Liver (tissue), 9 donors: Measurements from ENCODE around the gene APOA1. TPM values are rescaled to one million over a fixed set of nuclear protein-coding genes. Genes with fewer than 3 reads are reported as not detected.

ENCODE experiments used
- DNase-seq: peaks from one replicate; pipeline ENCODE4 v3.0.0-alpha.2; 2017; ENCODE audit warnings: low spot score
- H3K27ac ChIP-seq, 2 donors: one replicate each; pipeline ENCODE4 v1.7.0; 2013; ENCODE audit warnings: inconsistent platforms in 2 of 2, low read length in 2 of 2, control low read depth in 1 of 2, low read depth in 1 of 2, mild to moderate bottlenecking in 1 of 2
- H3K27me3 ChIP-seq, 4 donors: one replicate each; pipeline versions ENCODE4 v1.6.1 to v1.7.0; 2013; ENCODE audit warnings: low read length in 3 of 4, inconsistent platforms in 1 of 4, mild to moderate bottlenecking in 1 of 4, moderate library complexity in 1 of 4; ENCODE audit not compliant: control insufficient read depth in 4 of 4, insufficient read depth in 4 of 4
- H3K36me3 ChIP-seq, 4 donors: one replicate each; pipeline versions ENCODE4 v1.6.1 to v1.7.0; 2013; ENCODE audit warnings: low read length in 3 of 4, mild to moderate bottlenecking in 3 of 4, low read depth in 1 of 4, moderate library complexity in 1 of 4; ENCODE audit not compliant: control insufficient read depth in 4 of 4, insufficient read depth in 3 of 4
- H3K4me1 ChIP-seq, 4 donors: one replicate each; pipeline versions ENCODE4 v1.6.1 to v1.7.0; 2013; ENCODE audit warnings: low read length in 3 of 4, mild to moderate bottlenecking in 3 of 4, moderate library complexity in 1 of 4; ENCODE audit not compliant: control insufficient read depth in 4 of 4, insufficient read depth in 4 of 4
- H3K4me3 ChIP-seq, 3 donors: one replicate each; pipeline versions ENCODE4 v1.6.1 to v1.7.0; 2013; ENCODE audit warnings: low read length in 3 of 3, control low read depth in 1 of 3, low read depth in 1 of 3, mild to moderate bottlenecking in 1 of 3
- H3K9ac ChIP-seq, 2 donors: one replicate each; pipeline ENCODE4 v1.7.0; 2013; ENCODE audit warnings: low read length in 2 of 2, mild to moderate bottlenecking in 2 of 2, moderate library complexity in 2 of 2, control low read depth in 1 of 2, low read depth in 1 of 2
- H3K9me3 ChIP-seq, 4 donors: one replicate each; pipeline versions ENCODE4 v1.6.1 to v1.7.0; 2013; ENCODE audit warnings: low read length in 3 of 4; ENCODE audit not compliant: control insufficient read depth in 4 of 4
- ATF3 ChIP-seq: IDR thresholded peaks from 2 replicates; pipeline ENCODE4 v1.6.1; 2016; ENCODE audit warnings: antibody characterized with exemption
- CTCF ChIP-seq: fragments of 150-350 bp; IDR thresholded peaks from 2 replicates; pipeline ENCODE4 v1.5.1; 2017; ENCODE audit warnings: improper control_type of control experiment, low read depth, low read length; ENCODE audit not compliant: missing input control
- EGR1 ChIP-seq, 2 donors: IDR thresholded peaks; 2 replicates each; pipeline ENCODE4 v1.6.1; 2016 to 2018; ENCODE audit warnings: antibody characterized with exemption in 2 of 2, low read depth in 2 of 2
- FOXA1 ChIP-seq: IDR thresholded peaks from 2 replicates; pipeline ENCODE4 v1.6.1; 2016; ENCODE audit warnings: antibody characterized with exemption
- GABPA ChIP-seq, 2 donors: IDR thresholded peaks in 1 of 2; conservative IDR thresholded peaks in 1 of 2; 2 replicates each; pipeline ENCODE4 v1.6.1; 2016; ENCODE audit warnings: antibody characterized with exemption in 2 of 2, mild to moderate bottlenecking in 1 of 2, moderate library complexity in 1 of 2
- HNF4A ChIP-seq, 2 donors: conservative IDR thresholded peaks; 2 replicates each; pipeline ENCODE4 v1.6.1; 2016; ENCODE audit warnings: antibody characterized with exemption in 2 of 2, mild to moderate bottlenecking in 2 of 2
- HNF4G ChIP-seq: IDR thresholded peaks from 2 replicates; pipeline ENCODE4 v1.6.1; 2016; ENCODE audit warnings: antibody characterized with exemption
- JUND ChIP-seq, 2 donors: IDR thresholded peaks; 2 replicates each; pipeline ENCODE4 v1.6.1; 2016; ENCODE audit warnings: antibody characterized with exemption in 2 of 2
- NR2F2 ChIP-seq: IDR thresholded peaks from 2 replicates; pipeline ENCODE4 v1.6.1; 2016; ENCODE audit warnings: antibody characterized with exemption
- RAD21 ChIP-seq, 2 donors: IDR thresholded peaks; 2 replicates each; pipeline ENCODE4 v1.6.1; 2016; ENCODE audit warnings: antibody characterized with exemption in 2 of 2, mild to moderate bottlenecking in 2 of 2
- REST ChIP-seq: IDR thresholded peaks from 2 replicates; pipeline ENCODE4 v1.6.1; 2016; ENCODE audit warnings: antibody characterized with exemption, mild to moderate bottlenecking
- RXRA ChIP-seq, 2 donors: IDR thresholded peaks; 2 replicates each; pipeline ENCODE4 v1.6.1; 2017 to 2018; ENCODE audit warnings: antibody characterized with exemption in 2 of 2, mild to moderate bottlenecking in 1 of 2
- YY1 ChIP-seq: IDR thresholded peaks from 2 replicates; pipeline ENCODE4 v1.6.1; 2016; ENCODE audit warnings: antibody characterized with exemption, mild to moderate bottlenecking
- ZBTB33 ChIP-seq: IDR thresholded peaks from 2 replicates; pipeline ENCODE4 v1.6.1; 2016; ENCODE audit warnings: antibody characterized with exemption
- WGBS: extraction: QIAGEN DNeasy Blood & Tissue Kit; methylation state at CpG from one replicate; pipeline ENCODE4 v1.1.7; 2013; 5-methylcytosine and 5-hydroxymethylcytosine counted together
- polyA plus RNA-seq, 2 donors: library from polyadenylated mRNA; stranded (reverse) in 1 of 2; unstranded in 1 of 2; fragments of 200-250 nt in 1 of 2; fragments of >200 nt in 1 of 2; fragmentation: Nextera tagmentation in 1 of 2; extraction: Ambion mirVana in 1 of 2; gene quantifications; one replicate each; pipeline versions ENCODE4 v1.2.1 to v1.2.3, GENCODE V29; 2013 to 2015
- total RNA-seq, 2 donors: library from RNA; depleted of rRNA; stranded (reverse); fragments of >200 nt; gene quantifications; one replicate each; pipeline ENCODE4 v1.2.3, GENCODE V29; 2014
- donor health status: healthy.
- donor health status: healthy.
- donor health status: healthy.
- donor health status: healthy.
- donor health status: healthy.

APOA1 gene
- total and polyA plus RNA-seq, 4 donors, result 4,271 to 17,093 (median 8,590) TPM

GRCh38 chr11:116868066-116868465 lies 30.6 kb upstream of the APOA1 start:
- WGBS, result 93% methylated on average over 3 of the region's 3 CpGs
- peaks cover 6 to 91% (median 50%) of the 10 kb centered on the region in 4 donors for H3K36me3 ChIP-seq
- peaks cover 2 to 14% (median 9%) of the 10 kb centered on the region in 4 donors for H3K4me1 ChIP-seq
- no peaks in the 10 kb centered on the region for H3K27me3 ChIP-seq
- no peaks in the 10 kb centered on the region for H3K9me3 ChIP-seq
- no peak overlapping the region for H3K27ac ChIP-seq
- H3K4me3 ChIP-seq, result no peak overlapping the region
- no peak for TF ChIP-seq ZBTB33
- DNase-seq, result no peak
- H3K9ac ChIP-seq, result no peak overlapping the region

GRCh38 chr11:116867619-116868018 lies 30.2 kb upstream of the APOA1 start:
- H3K4me3 ChIP-seq, result no peak overlapping the region
- TF ChIP-seq ATF3 (no peak), HNF4A (conservative IDR thresholded peaks at IDR 0.05) (no peak), HNF4G (no peak), CTCF (no peak), NR2F2 (no peak), RAD21 (IDR thresholded peaks at IDR 0.05) (no peak), GABPA (IDR thresholded peaks at IDR 0.05 in 1 of 2, conservative IDR thresholded peaks at IDR 0.05 in 1 of 2) (no peak), RXRA (IDR thresholded peaks at IDR 0.05) (no peak), YY1 (no peak), JUND (IDR thresholded peaks at IDR 0.05) (no peak), FOXA1 (no peak), EGR1 (IDR thresholded peaks at IDR 0.05; ENCODE audit: low read depth in 2 of 2) (no peak), REST (no peak)
- 96% methylated on average over 11 of the region's 11 CpGs for WGBS
- DNase-seq, result no peak
- H3K9ac ChIP-seq, result no peak overlapping the region
- H3K4me1 ChIP-seq, result peaks cover 2 to 14% (median 9%) of the 10 kb centered on the region in 4 donors
- H3K9me3 ChIP-seq, result no peaks in the 10 kb centered on the region
- H3K36me3 ChIP-seq, result peaks cover 6 to 90% (median 47%) of the 10 kb centered on the region in 4 donors
- no peak overlapping the region for H3K27ac ChIP-seq
- no peaks in the 10 kb centered on the region for H3K27me3 ChIP-seq
